Measurements from ENCODE around the gene DMRTB1. TPM values are rescaled to one million over a fixed set of nuclear protein-coding genes. Genes with fewer than 3 reads are reported as not detected.

The DMRTB1 gene
- total RNA-seq, 1 donor from 2014 or later: not detected

DNA sequence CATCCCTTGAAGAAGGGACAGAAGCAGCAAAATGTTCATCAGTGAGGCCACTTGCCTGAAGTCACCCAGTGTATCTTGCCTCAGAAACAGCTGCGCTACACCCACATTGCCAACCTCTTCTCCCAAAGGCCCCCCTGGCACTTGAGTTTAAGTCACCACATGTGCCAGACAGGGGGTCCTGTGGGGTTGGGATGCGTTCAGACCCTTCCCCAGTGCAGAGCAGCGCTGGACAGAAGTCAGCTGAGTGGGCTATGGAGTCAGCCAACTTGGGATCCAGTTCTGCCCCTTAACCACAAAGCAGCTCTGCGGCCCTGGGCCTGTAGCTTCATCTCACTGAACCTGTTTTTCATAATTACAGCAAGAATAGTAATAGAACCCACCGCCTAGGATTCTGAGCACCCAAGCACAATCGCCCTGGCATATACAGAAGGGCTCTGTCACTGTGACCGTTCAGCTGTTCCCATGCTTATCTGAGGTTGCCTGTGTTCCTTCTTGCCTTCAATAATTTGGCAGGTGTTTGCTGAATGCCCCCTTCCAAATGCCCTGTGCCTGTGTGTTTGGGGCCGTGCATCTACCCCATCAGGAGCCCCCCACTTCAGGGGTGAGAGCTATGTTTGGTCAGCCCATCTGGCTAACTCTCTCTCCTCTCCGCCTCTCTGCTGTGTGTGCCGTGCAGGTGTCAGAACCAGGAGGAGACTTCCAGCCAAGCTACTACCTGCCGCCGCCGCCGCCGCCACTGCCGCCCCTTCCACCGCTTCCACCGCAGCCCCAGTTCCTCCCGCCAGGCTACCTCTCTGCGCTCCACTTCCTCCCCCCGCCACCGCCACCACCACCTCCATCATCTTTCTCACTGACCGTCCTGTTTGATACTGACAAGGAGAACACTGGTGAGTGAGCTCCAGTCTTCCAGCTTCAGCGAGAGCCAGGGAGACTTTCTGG lies 5.0 kb downstream of the DMRTB1 start:
- Mint-ChIP-seq H3K4me1 (ENCODE audit: unreplicated experiment) (no peaks in the 10 kb centered on the region), H3K27ac (ENCODE audit: unreplicated experiment) (no peak overlapping the region), H3K36me3 (ENCODE audit: unreplicated experiment) (no peaks in the 10 kb centered on the region), H3K9me3 (ENCODE audit: unreplicated experiment) (no peaks in the 10 kb centered on the region), H3K4me3 (ENCODE audit: unreplicated experiment) (no peak overlapping the region), H3K27me3 (ENCODE audit: unreplicated experiment) (no peaks in the 10 kb centered on the region)
- DNase-seq (ENCODE audit: extremely low spot score, unreplicated experiment): no peak
- TF ChIP-seq, protein P1, sequence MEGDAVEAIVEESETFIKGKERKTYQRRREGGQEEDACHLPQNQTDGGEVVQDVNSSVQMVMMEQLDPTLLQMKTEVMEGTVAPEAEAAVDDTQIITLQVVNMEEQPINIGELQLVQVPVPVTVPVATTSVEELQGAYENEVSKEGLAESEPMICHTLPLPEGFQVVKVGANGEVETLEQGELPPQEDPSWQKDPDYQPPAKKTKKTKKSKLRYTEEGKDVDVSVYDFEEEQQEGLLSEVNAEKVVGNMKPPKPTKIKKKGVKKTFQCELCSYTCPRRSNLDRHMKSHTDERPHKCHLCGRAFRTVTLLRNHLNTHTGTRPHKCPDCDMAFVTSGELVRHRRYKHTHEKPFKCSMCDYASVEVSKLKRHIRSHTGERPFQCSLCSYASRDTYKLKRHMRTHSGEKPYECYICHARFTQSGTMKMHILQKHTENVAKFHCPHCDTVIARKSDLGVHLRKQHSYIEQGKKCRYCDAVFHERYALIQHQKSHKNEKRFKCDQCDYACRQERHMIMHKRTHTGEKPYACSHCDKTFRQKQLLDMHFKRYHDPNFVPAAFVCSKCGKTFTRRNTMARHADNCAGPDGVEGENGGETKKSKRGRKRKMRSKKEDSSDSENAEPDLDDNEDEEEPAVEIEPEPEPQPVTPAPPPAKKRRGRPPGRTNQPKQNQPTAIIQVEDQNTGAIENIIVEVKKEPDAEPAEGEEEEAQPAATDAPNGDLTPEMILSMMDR (IDR thresholded peaks at IDR 0.05): no peak

DNA sequence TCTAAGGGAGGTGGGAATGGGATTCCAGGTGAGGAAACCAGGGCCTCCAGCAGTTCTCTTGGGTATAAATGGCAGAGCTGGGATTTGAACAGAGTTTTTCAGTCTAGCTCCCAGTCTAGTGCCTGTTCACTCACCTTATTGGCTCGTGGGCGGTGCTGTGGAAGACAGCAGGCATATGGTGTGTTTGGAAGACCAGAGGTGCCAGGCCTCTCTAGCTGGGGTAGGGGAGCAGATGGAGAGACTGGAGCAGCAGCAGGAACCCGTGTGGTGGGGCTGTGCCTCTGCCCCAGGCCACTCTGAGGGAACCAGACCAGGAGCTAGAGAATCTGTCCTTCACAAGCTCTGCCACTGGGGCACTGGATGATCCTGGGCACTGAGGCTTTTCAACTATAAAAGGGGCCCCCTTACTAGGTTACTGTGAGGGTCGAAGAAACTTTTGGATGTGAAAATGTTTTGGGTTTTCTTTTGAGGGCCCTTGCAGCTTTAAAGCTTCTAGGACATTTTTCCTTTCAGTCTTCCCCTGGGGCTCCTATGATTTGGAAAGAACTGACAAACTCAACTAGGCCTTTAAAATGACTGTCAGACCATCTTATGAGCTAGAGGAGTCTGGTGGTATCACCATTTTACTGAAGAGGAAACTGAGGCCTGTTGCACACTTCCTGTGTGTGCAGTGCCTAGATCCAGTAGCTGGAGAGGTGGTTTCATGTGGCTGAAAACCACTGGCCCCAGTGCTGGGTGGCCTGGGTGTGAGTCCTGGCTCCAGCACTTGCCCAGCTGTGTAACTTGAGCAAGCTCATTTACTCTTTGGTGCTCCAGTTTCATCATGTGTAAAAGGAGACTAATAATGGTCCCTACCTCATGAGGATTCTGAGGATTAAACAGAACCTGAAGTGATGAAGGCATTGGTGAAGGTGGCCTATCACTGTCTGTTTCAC lies 6.1 kb downstream of the DMRTB1 start:
- Mint-ChIP-seq H3K4me1 (ENCODE audit: unreplicated experiment) (peaks cover 1% of the 10 kb centered on the region), H3K36me3 (ENCODE audit: unreplicated experiment) (no peaks in the 10 kb centered on the region), H3K9me3 (ENCODE audit: unreplicated experiment) (no peaks in the 10 kb centered on the region), H3K27ac (ENCODE audit: unreplicated experiment) (no peak overlapping the region), H3K27me3 (ENCODE audit: unreplicated experiment) (no peaks in the 10 kb centered on the region), H3K4me3 (ENCODE audit: unreplicated experiment) (no peak overlapping the region)
- TF ChIP-seq, protein P1 (IDR thresholded peaks at IDR 0.05): no peak
- DNase-seq (ENCODE audit: extremely low spot score, unreplicated experiment): no peak

DNA sequence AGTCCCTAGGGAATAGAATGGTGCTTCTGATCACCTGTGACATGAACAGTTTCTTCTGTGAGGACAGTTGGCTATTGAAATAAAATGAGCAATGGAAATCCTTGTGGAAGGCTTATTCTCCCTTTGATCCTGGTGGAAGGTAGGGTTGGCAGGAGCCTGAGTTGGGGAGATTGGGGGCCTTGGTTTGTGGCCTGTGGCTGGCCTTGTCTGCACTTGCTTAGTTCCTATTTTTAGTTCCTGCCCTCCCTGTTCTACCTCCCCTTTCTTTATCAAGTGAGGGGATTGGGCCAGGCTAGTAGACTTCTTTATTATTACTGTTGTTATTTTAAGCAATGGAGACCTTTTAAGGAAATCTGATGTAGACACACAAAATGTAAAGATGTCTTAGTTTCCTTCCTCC lies 8.2 kb downstream of the DMRTB1 start:
- Mint-ChIP-seq H3K9me3 (ENCODE audit: unreplicated experiment) (no peaks in the 10 kb centered on the region), H3K27ac (ENCODE audit: unreplicated experiment) (no peak overlapping the region), H3K27me3 (ENCODE audit: unreplicated experiment) (no peaks in the 10 kb centered on the region), H3K4me1 (ENCODE audit: unreplicated experiment) (peaks cover 3% of the 10 kb centered on the region), H3K36me3 (ENCODE audit: unreplicated experiment) (no peaks in the 10 kb centered on the region), H3K4me3 (ENCODE audit: unreplicated experiment) (no peak overlapping the region)
- no peak for DNase-seq (ENCODE audit: extremely low spot score, unreplicated experiment)
- TF ChIP-seq, protein P1 (IDR thresholded peaks at IDR 0.05): no peak

DNA sequence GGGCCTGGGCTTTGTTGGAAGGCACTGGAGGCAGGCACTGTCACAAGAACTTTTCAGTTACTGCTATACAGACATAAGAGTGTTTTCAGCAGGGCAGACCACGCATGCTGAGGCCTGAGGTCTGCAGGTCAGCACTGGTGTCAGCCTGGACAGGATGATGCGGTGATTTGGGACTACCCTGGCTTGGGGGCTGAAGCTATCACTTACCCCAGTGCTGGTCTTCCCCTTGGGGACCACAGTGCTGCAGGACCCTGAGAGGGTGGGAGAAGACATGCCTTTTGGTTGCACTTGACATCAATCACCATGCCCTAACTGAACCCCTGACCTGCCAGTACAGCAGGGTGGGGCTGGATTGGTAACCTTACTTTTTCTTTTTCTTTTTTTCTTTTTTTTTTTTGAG lies 9.2 kb downstream of the DMRTB1 start:
- TF ChIP-seq, protein P1 (IDR thresholded peaks at IDR 0.05): no peak
- no peak overlapping the region for H3K4me3 Mint-ChIP-seq (ENCODE audit: unreplicated experiment)
- DNase-seq (ENCODE audit: extremely low spot score, unreplicated experiment): no peak
- H3K36me3 Mint-ChIP-seq (ENCODE audit: unreplicated experiment): no peaks in the 10 kb centered on the region
- no peaks in the 10 kb centered on the region for H3K27me3 Mint-ChIP-seq (ENCODE audit: unreplicated experiment)
- no peak overlapping the region for H3K27ac Mint-ChIP-seq (ENCODE audit: unreplicated experiment)
- H3K4me1 Mint-ChIP-seq (ENCODE audit: unreplicated experiment): peaks cover 3% of the 10 kb centered on the region
- H3K9me3 Mint-ChIP-seq (ENCODE audit: unreplicated experiment): no peaks in the 10 kb centered on the region
